Liver (tissue), 3 donors: ENCODE data around the gene NTPCR.

ENCODE experiments used
- FOXA1 ChIP-seq: IDR thresholded peaks from 2 replicates; pipeline ENCODE4 v1.6.1; 2016; ENCODE audit warnings: antibody characterized with exemption
- GABPA ChIP-seq, 2 donors: IDR thresholded peaks in 1 of 2; conservative IDR thresholded peaks in 1 of 2; 2 replicates each; pipeline ENCODE4 v1.6.1; 2016; ENCODE audit warnings: antibody characterized with exemption in 2 of 2, mild to moderate bottlenecking in 1 of 2, moderate library complexity in 1 of 2
- HNF4A ChIP-seq, 2 donors: conservative IDR thresholded peaks; 2 replicates each; pipeline ENCODE4 v1.6.1; 2016; ENCODE audit warnings: antibody characterized with exemption in 2 of 2, mild to moderate bottlenecking in 2 of 2
- JUND ChIP-seq, 2 donors: IDR thresholded peaks; 2 replicates each; pipeline ENCODE4 v1.6.1; 2016; ENCODE audit warnings: antibody characterized with exemption in 2 of 2
- RAD21 ChIP-seq, 2 donors: IDR thresholded peaks; 2 replicates each; pipeline ENCODE4 v1.6.1; 2016; ENCODE audit warnings: antibody characterized with exemption in 2 of 2, mild to moderate bottlenecking in 2 of 2
- SP1 ChIP-seq: IDR thresholded peaks from 2 replicates; pipeline ENCODE4 v1.6.1; 2018; ENCODE audit warnings: antibody characterized with exemption, mild to moderate bottlenecking
- TAF1 ChIP-seq: conservative IDR thresholded peaks from 2 replicates; pipeline ENCODE4 v1.6.1; 2016; ENCODE audit warnings: antibody characterized with exemption, mild to moderate bottlenecking
- YY1 ChIP-seq: IDR thresholded peaks from 2 replicates; pipeline ENCODE4 v1.6.1; 2016; ENCODE audit warnings: antibody characterized with exemption, mild to moderate bottlenecking
- TF ChIP-seq, protein P1 (sequence below): IDR thresholded peaks from 2 replicates; pipeline ENCODE4 v1.6.1; 2016; ENCODE audit warnings: antibody characterized with exemption
- TF ChIP-seq, protein P2 (sequence below): fragments of 150-350 bp; IDR thresholded peaks from 2 replicates; pipeline ENCODE4 v1.5.1; 2017; ENCODE audit warnings: improper control_type of control experiment, low read depth, low read length; ENCODE audit not compliant: missing input control
- TF ChIP-seq, protein P3 (sequence below): IDR thresholded peaks from 2 replicates; pipeline ENCODE4 v1.6.1; 2016; ENCODE audit warnings: antibody characterized with exemption
- TF ChIP-seq, protein P4 (sequence below): IDR thresholded peaks from 2 replicates; pipeline ENCODE4 v1.6.1; 2016; ENCODE audit warnings: antibody characterized with exemption, mild to moderate bottlenecking
- donor health status: healthy.
- donor health status: healthy.

DNA sequence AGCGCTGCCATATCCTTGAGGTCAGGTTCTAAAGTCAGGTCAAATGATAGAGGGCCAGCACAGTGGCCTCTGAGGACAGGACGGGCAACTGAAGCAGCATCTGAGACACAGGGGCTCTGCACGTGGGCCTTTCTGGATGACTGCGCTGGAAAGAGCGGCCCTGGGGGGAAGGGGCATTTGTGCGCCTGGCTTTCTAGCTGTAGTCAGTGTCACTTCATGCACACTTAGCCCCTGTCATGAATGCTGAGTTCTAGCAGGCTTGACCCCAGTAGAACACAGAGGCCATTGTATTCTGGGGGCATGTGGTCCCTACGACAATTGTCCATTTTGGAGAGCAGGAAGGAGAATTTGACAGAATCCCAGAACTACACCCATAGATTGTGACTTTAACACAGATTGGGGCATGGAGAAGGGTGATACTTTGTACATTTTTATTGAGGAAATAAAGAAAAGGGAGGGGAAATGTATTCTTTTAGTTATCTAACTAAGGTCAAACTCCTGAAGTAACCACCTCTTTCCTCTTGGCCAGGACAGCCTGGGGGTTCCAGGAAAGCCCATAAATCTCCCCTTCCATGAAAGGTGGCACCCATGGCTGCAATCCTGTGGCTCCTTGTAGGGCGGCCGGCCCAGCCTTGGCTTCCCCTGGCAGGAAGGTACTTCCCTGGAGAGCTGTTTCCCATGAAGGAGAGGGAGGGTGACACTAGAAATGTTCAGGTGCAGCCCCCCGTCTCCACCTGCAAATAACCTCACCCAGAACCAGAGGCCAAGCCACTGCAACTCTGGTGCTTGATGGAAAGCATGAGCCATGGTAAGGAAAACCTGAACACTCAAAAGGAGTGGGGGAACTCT, 34.4 kb downstream of the NTPCR start:
- TF ChIP-seq TAF1 (no peak), SP1 (no peak), RAD21 (IDR thresholded peaks at IDR 0.05) (no peak), YY1 (no peak), GABPA (IDR thresholded peaks at IDR 0.05 in 1 of 2, conservative IDR thresholded peaks at IDR 0.05 in 1 of 2) (no peak), JUND (IDR thresholded peaks at IDR 0.05) (no peak), FOXA1 (no peak), HNF4A (conservative IDR thresholded peaks at IDR 0.05) (no peak)
- TF ChIP-seq, protein P1, sequence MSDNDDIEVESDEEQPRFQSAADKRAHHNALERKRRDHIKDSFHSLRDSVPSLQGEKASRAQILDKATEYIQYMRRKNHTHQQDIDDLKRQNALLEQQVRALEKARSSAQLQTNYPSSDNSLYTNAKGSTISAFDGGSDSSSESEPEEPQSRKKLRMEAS = no peak
- TF ChIP-seq, protein P2, sequence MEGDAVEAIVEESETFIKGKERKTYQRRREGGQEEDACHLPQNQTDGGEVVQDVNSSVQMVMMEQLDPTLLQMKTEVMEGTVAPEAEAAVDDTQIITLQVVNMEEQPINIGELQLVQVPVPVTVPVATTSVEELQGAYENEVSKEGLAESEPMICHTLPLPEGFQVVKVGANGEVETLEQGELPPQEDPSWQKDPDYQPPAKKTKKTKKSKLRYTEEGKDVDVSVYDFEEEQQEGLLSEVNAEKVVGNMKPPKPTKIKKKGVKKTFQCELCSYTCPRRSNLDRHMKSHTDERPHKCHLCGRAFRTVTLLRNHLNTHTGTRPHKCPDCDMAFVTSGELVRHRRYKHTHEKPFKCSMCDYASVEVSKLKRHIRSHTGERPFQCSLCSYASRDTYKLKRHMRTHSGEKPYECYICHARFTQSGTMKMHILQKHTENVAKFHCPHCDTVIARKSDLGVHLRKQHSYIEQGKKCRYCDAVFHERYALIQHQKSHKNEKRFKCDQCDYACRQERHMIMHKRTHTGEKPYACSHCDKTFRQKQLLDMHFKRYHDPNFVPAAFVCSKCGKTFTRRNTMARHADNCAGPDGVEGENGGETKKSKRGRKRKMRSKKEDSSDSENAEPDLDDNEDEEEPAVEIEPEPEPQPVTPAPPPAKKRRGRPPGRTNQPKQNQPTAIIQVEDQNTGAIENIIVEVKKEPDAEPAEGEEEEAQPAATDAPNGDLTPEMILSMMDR = no peak
- TF ChIP-seq, protein P3, sequence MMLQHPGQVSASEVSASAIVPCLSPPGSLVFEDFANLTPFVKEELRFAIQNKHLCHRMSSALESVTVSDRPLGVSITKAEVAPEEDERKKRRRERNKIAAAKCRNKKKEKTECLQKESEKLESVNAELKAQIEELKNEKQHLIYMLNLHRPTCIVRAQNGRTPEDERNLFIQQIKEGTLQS = no peak
- TF ChIP-seq, protein P4, sequence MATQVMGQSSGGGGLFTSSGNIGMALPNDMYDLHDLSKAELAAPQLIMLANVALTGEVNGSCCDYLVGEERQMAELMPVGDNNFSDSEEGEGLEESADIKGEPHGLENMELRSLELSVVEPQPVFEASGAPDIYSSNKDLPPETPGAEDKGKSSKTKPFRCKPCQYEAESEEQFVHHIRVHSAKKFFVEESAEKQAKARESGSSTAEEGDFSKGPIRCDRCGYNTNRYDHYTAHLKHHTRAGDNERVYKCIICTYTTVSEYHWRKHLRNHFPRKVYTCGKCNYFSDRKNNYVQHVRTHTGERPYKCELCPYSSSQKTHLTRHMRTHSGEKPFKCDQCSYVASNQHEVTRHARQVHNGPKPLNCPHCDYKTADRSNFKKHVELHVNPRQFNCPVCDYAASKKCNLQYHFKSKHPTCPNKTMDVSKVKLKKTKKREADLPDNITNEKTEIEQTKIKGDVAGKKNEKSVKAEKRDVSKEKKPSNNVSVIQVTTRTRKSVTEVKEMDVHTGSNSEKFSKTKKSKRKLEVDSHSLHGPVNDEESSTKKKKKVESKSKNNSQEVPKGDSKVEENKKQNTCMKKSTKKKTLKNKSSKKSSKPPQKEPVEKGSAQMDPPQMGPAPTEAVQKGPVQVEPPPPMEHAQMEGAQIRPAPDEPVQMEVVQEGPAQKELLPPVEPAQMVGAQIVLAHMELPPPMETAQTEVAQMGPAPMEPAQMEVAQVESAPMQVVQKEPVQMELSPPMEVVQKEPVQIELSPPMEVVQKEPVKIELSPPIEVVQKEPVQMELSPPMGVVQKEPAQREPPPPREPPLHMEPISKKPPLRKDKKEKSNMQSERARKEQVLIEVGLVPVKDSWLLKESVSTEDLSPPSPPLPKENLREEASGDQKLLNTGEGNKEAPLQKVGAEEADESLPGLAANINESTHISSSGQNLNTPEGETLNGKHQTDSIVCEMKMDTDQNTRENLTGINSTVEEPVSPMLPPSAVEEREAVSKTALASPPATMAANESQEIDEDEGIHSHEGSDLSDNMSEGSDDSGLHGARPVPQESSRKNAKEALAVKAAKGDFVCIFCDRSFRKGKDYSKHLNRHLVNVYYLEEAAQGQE = no peak
